ENCODE data around the gene RNF175. TPM values are rescaled to one million over a fixed set of nuclear protein-coding genes. Genes with fewer than 3 reads are reported as not detected.

RNF175 gene
- total RNA-seq, 1 donor from 2014 or later = 2.0 TPM

DNA sequence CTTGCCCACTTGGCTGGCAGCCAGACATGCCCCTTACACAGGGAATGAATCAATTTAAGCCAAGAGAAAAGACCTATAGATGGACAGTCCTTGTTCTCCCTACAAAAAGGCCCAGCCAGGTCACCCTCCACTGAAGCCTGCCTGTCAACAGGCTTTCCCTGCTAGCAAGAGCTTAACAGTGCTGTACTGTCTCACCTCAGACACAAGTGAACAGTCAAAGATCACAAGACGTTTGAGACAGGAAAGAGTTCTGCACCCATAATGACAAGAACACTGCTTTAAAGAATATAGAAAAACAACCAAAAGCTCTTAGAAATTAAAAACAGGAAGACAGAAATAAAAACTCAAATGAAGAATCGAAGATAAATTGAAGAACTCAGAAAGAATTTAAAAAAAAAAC, 4.6 kb downstream of the RNF175 start:
- Histone ChIP-seq H3K4me3 (ENCODE audit: low read depth, low read length) (no peak overlapping the region), H3K27me3 (ENCODE audit: control insufficient read depth, insufficient read depth, low read length) (peaks cover 2% of the 10 kb centered on the region), H3K36me3 (ENCODE audit: control insufficient read depth, insufficient read depth, low read length) (no peaks in the 10 kb centered on the region)
- TF ChIP-seq, protein P1, sequence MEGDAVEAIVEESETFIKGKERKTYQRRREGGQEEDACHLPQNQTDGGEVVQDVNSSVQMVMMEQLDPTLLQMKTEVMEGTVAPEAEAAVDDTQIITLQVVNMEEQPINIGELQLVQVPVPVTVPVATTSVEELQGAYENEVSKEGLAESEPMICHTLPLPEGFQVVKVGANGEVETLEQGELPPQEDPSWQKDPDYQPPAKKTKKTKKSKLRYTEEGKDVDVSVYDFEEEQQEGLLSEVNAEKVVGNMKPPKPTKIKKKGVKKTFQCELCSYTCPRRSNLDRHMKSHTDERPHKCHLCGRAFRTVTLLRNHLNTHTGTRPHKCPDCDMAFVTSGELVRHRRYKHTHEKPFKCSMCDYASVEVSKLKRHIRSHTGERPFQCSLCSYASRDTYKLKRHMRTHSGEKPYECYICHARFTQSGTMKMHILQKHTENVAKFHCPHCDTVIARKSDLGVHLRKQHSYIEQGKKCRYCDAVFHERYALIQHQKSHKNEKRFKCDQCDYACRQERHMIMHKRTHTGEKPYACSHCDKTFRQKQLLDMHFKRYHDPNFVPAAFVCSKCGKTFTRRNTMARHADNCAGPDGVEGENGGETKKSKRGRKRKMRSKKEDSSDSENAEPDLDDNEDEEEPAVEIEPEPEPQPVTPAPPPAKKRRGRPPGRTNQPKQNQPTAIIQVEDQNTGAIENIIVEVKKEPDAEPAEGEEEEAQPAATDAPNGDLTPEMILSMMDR (IDR thresholded peaks at IDR 0.05; ENCODE audit: insufficient read depth, low read length, poor library complexity, severe bottlenecking) = no peak
- no peak for DNase-seq (ENCODE audit: low read depth)

DNA sequence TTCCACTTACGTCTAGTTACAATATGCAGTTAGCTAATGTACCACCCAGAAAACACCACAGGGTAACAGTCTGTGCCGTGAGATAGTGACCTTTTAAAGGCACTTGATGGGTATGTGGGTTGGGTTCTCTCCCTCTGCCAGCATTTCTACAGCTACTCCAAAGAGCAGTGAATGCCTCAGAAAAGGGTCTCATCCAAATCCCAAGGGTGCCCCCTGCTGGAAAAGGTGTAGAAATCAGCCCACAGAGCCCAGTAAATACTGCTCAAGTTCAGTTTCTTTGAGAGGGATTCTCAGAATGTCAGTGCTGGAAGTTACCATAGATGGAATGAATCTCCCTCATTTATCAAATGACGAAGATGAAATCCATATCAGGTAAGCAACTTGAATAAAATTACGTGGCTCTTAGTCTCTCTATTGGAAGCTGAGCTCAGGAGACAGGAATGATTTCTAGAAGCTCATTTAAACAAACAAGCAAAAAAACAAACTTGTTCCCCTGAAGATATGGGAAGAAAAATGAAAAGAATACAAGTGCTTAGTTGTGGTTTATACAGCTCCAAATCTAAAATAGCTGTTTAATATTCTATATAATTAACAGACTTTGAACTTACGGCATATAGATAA, 9.5 kb downstream of the RNF175 start:
- Histone ChIP-seq H3K27me3 (ENCODE audit: control insufficient read depth, insufficient read depth, low read length) (no peaks in the 10 kb centered on the region), H3K36me3 (ENCODE audit: control insufficient read depth, insufficient read depth, low read length) (no peaks in the 10 kb centered on the region), H3K4me3 (ENCODE audit: low read depth, low read length) (no peak overlapping the region)
- TF ChIP-seq, protein P1 (IDR thresholded peaks at IDR 0.05; ENCODE audit: insufficient read depth, low read length, poor library complexity, severe bottlenecking) = peak; percentile 88
- DNase-seq (ENCODE audit: low read depth) = peak; percentile 49

DNA sequence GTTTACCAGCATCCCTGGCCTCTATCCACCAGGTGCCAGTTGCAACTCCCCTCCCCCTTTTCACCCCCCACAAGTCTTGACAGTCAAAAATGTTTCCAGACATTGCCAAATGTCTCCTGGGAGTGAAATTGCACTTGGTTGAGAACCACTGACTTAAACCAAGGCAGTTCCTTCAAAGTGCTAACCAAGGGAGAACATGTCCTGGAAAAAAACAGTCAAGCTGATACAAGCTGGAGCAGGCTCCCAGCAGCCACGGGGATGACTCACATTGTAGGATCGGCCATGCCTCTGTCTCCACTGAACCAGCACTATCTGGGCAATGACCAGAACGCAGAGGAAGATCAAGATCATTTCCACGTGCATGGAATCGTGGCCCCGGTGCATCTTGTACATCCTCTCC, 11.4 kb downstream of the RNF175 start:
- peak; percentile 61 for DNase-seq (ENCODE audit: low read depth)
- H3K4me3 ChIP-seq (ENCODE audit: low read depth, low read length) = no peak overlapping the region
- H3K36me3 ChIP-seq (ENCODE audit: control insufficient read depth, insufficient read depth, low read length) = no peaks in the 10 kb centered on the region
- no peaks in the 10 kb centered on the region for H3K27me3 ChIP-seq (ENCODE audit: control insufficient read depth, insufficient read depth, low read length)
- TF ChIP-seq, protein P1 (IDR thresholded peaks at IDR 0.05; ENCODE audit: insufficient read depth, low read length, poor library complexity, severe bottlenecking) = no peak

DNA sequence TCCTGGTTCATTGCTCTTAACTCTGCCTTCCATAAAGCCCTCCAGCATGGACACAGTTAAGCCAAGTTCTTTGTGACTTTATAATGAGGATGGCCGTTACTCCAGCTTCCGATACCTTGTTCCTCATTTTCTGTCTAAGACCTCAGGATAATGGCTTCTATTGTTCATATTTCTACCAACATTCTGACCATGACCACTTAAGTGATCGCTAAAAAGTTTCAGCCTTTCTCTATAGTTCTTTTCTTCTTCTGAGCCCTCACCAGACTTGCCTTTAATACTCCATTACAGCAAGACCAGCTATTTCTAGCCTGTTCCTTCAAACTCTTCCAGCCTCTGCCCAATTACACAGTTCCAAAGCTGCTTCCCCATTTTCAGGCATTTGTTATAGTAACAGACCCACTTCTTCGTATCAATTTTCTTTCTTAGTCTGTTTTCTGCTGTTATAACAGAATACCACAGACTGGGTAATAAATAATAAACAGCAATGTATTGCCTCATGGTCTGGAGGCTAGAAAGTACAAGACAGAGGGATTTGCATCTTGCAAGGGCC, 12.3 kb downstream of the RNF175 start:
- TF ChIP-seq, protein P1 (IDR thresholded peaks at IDR 0.05; ENCODE audit: insufficient read depth, low read length, poor library complexity, severe bottlenecking) = no peak
- H3K36me3 ChIP-seq (ENCODE audit: control insufficient read depth, insufficient read depth, low read length) = no peaks in the 10 kb centered on the region
- no peak for DNase-seq (ENCODE audit: low read depth)
- no peaks in the 10 kb centered on the region for H3K27me3 ChIP-seq (ENCODE audit: control insufficient read depth, insufficient read depth, low read length)
- no peak overlapping the region for H3K4me3 ChIP-seq (ENCODE audit: low read depth, low read length)

DNA sequence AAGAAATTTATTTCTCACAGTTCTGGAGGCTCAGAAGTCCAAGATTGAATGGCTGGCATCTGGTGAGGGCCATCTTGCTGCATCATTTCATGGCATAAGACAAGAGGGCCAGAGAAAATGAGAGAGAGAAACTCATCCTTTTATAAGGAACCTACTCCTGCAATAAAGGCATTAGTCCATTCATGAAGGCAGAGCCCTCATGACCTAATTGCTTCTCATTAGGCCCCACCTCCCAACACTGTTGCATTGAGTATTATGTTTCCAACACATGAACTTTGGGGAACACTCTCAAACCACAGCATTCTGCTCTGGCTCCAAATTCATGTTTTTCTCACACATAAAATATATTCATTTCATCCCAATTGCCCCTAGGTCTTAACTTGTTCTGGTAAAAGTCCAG, 14.2 kb downstream of the RNF175 start:
- H3K4me3 ChIP-seq (ENCODE audit: low read depth, low read length) = no peak overlapping the region
- TF ChIP-seq, protein P1 (IDR thresholded peaks at IDR 0.05; ENCODE audit: insufficient read depth, low read length, poor library complexity, severe bottlenecking) = no peak
- no peaks in the 10 kb centered on the region for H3K27me3 ChIP-seq (ENCODE audit: control insufficient read depth, insufficient read depth, low read length)
- H3K36me3 ChIP-seq (ENCODE audit: control insufficient read depth, insufficient read depth, low read length) = no peaks in the 10 kb centered on the region
- DNase-seq (ENCODE audit: low read depth) = no peak

DNA sequence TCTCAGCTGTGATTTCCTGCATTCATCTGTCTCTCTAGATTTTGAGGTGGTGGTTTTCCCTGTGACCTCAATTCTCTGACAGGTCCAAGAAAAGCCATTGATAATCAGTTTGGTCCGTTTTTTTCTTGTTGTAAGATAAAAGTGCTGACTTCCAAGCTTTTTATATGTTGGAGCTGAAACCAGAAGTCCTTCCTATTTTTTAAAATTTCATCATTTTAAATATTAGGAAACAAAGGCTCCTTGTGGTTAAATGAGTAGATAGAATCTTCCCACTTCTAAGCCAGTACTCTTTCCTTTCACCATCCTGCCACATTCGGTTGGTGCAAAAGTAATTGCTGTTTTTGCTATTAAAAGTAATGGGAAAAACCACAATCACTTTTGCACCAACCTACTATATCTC, 18.3 kb downstream of the RNF175 start:
- TF ChIP-seq, protein P1 (IDR thresholded peaks at IDR 0.05; ENCODE audit: insufficient read depth, low read length, poor library complexity, severe bottlenecking) = no peak
- Histone ChIP-seq H3K36me3 (ENCODE audit: control insufficient read depth, insufficient read depth, low read length) (no peaks in the 10 kb centered on the region), H3K27me3 (ENCODE audit: control insufficient read depth, insufficient read depth, low read length) (no peaks in the 10 kb centered on the region), H3K4me3 (ENCODE audit: low read depth, low read length) (no peak overlapping the region)
- DNase-seq (ENCODE audit: low read depth) = no peak
